RPMI7951 (cell line): ENCODE data around the gene CHRNB1. TPM values are rescaled to one million over a fixed set of nuclear protein-coding genes. Genes with fewer than 3 reads are reported as not detected.

Source experiments
- DNase-seq: peaks from one replicate; pipeline ENCODE4 v3.0.0-alpha.2; 2012; ENCODE audit warnings: low read depth
- total RNA-seq: library from RNA; depleted of rRNA; stranded (reverse); fragments of >200 nt; shearing (Covaris generic); gene quantifications from 2 replicates; pipeline ENCODE4 v1.2.3, GENCODE V29; 2014

CHRNB1 gene
- total RNA-seq, 1 experiment from 2014 or later: 11.9 TPM

GRCh38 chr17:7414837-7415236 is 30.0 kb upstream of the CHRNB1 start:
- no peak for DNase-seq

- no peak for DNase-seq
These were observed 29.1 kb upstream of the CHRNB1 start for GRCh38 chr17:7415784-7416183.

- DNase-seq: no peak
These were observed 28.5 kb upstream of the CHRNB1 start for GRCh38 chr17:7416323-7416722.

- no peak for DNase-seq
These were observed 27.7 kb upstream of the CHRNB1 start for GRCh38 chr17:7417056-7417655.

GRCh38 chr17:7418472-7419152 is 26.2 kb upstream of the CHRNB1 start:
- no peak for DNase-seq

- DNase-seq: no peak
These were observed 24.8 kb upstream of the CHRNB1 start, which contains the start of gene SPEM1 for GRCh38 chr17:7419819-7420610. SPEM1 (plus strand) TSS chr17:7420324; CDS start chr17:7420385, 61 bp downstream.

- no peak for DNase-seq
These were observed 23.7 kb upstream of the CHRNB1 start for GRCh38 chr17:7421186-7421585.

GRCh38 chr17:7423679-7424078 is 21.2 kb upstream of the CHRNB1 start:
- DNase-seq: no peak

GRCh38 chr17:7425316-7425715 is 19.5 kb upstream of the CHRNB1 start, which contains the start of gene SPEM2:
SPEM2 (plus strand) TSS chr17:7425616; CDS start chr17:7425689, 73 bp downstream.
- no peak for DNase-seq

GRCh38 chr17:7425756-7426155 is 19.1 kb upstream of the CHRNB1 start:
- DNase-seq: no peak

GRCh38 chr17:7426203-7426863 is 18.5 kb upstream of the CHRNB1 start:
- no peak for DNase-seq

- DNase-seq: no peak
These were observed 17.9 kb upstream of the CHRNB1 start for GRCh38 chr17:7426896-7427489.

- no peak for DNase-seq
These were observed 17.3 kb upstream of the CHRNB1 start for GRCh38 chr17:7427549-7427948.

GRCh38 chr17:7428557-7428956 is 16.3 kb upstream of the CHRNB1 start, which contains the start of gene SPEM3:
SPEM3 (plus strand) TSS chr17:7428857; CDS start chr17:7428903, 46 bp downstream.
- DNase-seq: no peak

- no peak for DNase-seq
These were observed 15.1 kb upstream of the CHRNB1 start for GRCh38 chr17:7429722-7430121.

- no peak for DNase-seq
These were observed 13.6 kb upstream of the CHRNB1 start for GRCh38 chr17:7431231-7431630.

- DNase-seq: no peak
These were observed 12.6 kb upstream of the CHRNB1 start for GRCh38 chr17:7432296-7432695.

- peak; percentile 34 for DNase-seq
These were observed 8.9 kb upstream of the CHRNB1 start for GRCh38 chr17:7435676-7436555.

- DNase-seq: peak; percentile 61
These were observed 8.1 kb upstream of the CHRNB1 start for GRCh38 chr17:7436556-7437368.
